ENCODE results near the gene LTB4R. TPM values are rescaled to one million over a fixed set of nuclear protein-coding genes. Genes with fewer than 3 reads are reported as not detected.

The LTB4R gene
- total RNA-seq, 1 experiment from 2014 or later = 9.4 TPM

DNA sequence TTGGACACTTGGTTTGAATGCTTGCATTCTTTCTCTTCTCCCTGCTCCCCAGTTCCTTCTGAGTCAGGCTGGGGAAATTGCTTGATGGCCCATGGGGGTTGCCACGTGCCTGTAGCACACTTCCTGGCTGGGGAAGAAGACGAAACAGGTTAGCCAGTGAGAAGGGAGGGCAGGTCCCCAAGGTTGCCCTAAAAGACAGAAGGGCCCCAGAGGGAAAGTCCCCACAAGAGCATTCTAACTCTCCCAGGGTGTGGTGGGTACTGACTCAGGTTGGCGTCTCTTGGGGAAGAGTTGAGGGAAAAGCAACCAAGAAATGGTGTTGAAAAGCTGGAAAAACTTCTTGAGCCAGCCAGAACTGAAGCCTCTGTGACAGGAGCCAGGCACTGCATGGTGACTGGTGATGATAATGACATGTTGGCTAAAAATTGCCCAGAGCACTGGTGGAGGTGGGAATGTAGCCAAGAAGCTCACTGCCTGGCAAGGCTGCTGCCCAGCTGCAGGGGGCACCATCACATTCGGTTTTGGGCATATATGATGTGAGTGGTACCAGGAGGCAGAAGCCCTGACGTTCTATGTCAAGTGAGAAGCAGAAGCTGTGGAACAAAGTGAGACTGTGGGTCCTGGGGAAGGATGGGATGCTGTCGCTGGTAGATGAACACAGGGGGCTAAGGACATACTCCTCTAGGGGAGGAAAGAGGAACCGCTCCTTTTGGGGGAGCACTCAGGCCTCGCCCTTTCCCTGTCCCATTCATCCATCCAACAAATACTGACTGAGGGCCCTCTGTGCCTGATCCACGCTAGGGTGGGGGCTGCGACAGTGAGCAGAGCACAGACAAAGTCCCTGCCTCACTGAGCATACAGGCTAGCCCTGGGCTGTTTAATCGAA, 31.8 kb upstream of the LTB4R start (continued):
- TF ChIP-seq, protein P1, sequence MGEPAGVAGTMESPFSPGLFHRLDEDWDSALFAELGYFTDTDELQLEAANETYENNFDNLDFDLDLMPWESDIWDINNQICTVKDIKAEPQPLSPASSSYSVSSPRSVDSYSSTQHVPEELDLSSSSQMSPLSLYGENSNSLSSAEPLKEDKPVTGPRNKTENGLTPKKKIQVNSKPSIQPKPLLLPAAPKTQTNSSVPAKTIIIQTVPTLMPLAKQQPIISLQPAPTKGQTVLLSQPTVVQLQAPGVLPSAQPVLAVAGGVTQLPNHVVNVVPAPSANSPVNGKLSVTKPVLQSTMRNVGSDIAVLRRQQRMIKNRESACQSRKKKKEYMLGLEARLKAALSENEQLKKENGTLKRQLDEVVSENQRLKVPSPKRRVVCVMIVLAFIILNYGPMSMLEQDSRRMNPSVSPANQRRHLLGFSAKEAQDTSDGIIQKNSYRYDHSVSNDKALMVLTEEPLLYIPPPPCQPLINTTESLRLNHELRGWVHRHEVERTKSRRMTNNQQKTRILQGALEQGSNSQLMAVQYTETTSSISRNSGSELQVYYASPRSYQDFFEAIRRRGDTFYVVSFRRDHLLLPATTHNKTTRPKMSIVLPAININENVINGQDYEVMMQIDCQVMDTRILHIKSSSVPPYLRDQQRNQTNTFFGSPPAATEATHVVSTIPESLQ (CRISPR knock-in tag; IDR thresholded peaks at IDR 0.05) = no peak
- TF ChIP-seq GRHL2 (CRISPR knock-in tag; IDR thresholded peaks at IDR 0.05; ENCODE audit: insufficient replicate concordance, severe bottlenecking) = no peak

DNA sequence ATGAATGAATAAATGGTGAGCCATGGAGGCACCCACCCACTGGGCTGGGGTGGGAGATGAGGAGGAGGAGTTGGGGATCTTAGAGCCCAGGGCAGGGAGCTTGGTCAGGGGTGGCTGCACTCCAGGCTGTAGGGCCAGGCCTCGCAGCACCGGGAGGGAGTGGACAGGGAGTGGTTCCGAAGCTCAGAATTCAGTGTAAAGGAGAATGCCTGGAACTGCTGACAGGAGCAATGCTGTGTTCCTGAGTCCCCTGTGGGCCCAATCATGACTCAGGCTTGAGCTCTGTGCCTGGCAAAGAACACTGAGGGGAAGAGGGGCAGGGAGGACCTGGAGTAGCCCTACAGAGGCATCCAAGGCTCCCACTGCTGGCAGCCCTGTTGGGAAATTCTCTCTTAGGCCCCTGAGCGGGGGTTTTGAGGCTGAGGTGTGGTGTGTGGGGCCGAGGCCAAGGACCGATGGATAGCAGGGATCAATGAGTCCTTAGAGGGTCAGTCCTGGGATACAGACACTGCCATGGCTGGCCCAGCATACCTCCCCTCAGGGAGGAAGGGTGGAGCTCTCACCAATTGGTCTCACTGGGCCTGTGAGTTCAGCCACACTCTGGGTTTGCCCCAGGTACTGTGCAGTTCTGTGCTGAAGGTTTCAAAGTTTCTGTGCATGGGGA, 30.4 kb upstream of the LTB4R start:
- H3K4me1 Mint-ChIP-seq = no peaks in the 10 kb centered on the region
- no peaks in the 10 kb centered on the region for H3K36me3 Mint-ChIP-seq
- H3K4me3 Mint-ChIP-seq = no peak overlapping the region
- ATAC-seq (no peak), DNase-seq (ENCODE audit: low spot score) (no peak)
- ChIA-PET POLR2A (no interaction called here), CTCF (interaction anchor here (0.7 to 3.2 kb wide), 5 partner anchors 9 to 38 kb away, joined by 3 to 16 read pairs (median 9); partner anchors contain the start of genes CIDEB, RABGGTA and TINF2)
- H3K27ac Mint-ChIP-seq = no peak overlapping the region
- no peaks in the 10 kb centered on the region for H3K27me3 Mint-ChIP-seq (ENCODE audit: low read depth)
- H3K9me3 Mint-ChIP-seq = no peaks in the 10 kb centered on the region
- TF ChIP-seq ATF1 (CRISPR knock-in tag; IDR thresholded peaks at IDR 0.05) = no peak

DNA sequence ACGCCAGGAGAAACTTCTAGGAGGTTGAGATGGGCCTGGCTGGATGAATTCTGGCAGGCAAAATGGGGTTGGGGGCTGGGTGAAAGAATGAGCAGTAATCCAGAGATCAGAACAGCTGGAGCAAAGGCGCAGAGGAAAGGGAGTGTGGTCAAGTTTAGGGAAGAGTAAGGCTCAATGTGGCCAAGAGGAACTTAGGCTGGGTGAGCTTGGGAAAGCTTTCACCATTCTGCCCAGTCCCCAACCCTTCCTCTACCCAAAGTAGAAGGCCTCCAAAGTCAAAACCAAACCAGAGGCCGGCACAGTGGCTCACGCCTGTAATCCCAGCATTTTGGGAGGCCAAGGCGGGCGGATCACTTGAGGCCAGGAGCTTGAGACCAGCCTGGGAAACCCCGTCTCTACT, 29.7 kb upstream of the LTB4R start:
- Mint-ChIP-seq H3K36me3 (no peaks in the 10 kb centered on the region), H3K27ac (no peak overlapping the region), H3K27me3 (ENCODE audit: low read depth) (no peaks in the 10 kb centered on the region), H3K4me1 (no peaks in the 10 kb centered on the region), H3K9me3 (no peaks in the 10 kb centered on the region), H3K4me3 (no peak overlapping the region)
- ChIA-PET CTCF (interaction anchor here (1.0 to 3.2 kb wide), 4 partner anchors 10 to 52 kb away, joined by 3 to 15 read pairs (median 12); partner anchors contain the start of genes RABGGTA and TINF2), POLR2A (no interaction called here)
- DNase-seq (ENCODE audit: low spot score) = no peak
- TF ChIP-seq ZNF396 (CRISPR knock-in tag; IDR thresholded peaks at IDR 0.05; ENCODE audit: borderline replicate concordance) = no peak
- no peak for TF ChIP-seq CBFB (CRISPR knock-in tag; IDR thresholded peaks at IDR 0.05; ENCODE audit: low read depth)
- TF ChIP-seq, protein P2, sequence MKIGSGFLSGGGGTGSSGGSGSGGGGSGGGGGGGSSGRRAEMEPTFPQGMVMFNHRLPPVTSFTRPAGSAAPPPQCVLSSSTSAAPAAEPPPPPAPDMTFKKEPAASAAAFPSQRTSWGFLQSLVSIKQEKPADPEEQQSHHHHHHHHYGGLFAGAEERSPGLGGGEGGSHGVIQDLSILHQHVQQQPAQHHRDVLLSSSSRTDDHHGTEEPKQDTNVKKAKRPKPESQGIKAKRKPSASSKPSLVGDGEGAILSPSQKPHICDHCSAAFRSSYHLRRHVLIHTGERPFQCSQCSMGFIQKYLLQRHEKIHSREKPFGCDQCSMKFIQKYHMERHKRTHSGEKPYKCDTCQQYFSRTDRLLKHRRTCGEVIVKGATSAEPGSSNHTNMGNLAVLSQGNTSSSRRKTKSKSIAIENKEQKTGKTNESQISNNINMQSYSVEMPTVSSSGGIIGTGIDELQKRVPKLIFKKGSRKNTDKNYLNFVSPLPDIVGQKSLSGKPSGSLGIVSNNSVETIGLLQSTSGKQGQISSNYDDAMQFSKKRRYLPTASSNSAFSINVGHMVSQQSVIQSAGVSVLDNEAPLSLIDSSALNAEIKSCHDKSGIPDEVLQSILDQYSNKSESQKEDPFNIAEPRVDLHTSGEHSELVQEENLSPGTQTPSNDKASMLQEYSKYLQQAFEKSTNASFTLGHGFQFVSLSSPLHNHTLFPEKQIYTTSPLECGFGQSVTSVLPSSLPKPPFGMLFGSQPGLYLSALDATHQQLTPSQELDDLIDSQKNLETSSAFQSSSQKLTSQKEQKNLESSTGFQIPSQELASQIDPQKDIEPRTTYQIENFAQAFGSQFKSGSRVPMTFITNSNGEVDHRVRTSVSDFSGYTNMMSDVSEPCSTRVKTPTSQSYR (CRISPR knock-in tag; IDR thresholded peaks at IDR 0.05) = no peak
- TF ChIP-seq, protein P3, sequence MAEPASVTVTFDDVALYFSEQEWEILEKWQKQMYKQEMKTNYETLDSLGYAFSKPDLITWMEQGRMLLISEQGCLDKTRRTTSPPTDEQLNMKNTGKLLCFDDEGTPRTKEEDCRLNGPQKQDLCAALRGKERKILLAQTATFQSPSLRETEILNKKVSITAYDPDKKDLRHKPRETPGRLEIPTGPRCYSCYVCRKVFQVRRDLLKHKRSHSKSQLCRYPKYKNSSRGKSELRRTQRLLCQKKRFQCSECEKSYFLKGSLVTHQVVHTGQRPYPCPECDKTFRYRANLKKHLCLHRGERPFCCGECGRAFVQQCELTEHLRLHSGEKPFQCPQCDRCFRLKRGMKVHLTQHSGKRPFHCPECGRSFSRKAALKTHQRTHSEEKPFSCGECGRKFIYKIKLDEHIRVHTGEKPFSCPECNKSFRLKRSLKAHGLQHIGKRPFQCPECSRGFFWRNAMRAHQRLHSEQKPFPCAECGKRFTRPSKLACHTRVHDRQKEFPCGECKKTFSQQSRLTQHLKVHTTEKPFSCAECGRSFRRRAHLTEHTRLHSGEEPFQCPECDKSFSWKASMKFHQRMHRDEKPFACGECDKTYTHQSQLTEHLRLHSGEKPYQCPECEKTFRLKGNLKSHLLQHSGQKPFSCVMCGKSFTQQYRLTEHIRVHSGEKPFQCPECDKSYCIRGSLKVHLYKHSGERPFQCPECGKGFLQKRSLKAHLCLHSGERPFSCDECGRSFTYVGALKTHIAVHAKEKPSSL (CRISPR knock-in tag; conservative IDR thresholded peaks at IDR 0.05) = no peak
- TF ChIP-seq SP1 (CRISPR knock-in tag; conservative IDR thresholded peaks at IDR 0.05) = no peak
- TF ChIP-seq RELA (CRISPR knock-in tag; IDR thresholded peaks at IDR 0.05; ENCODE audit: borderline replicate concordance) = no peak
- TF ChIP-seq ZNF263 (CRISPR knock-in tag; IDR thresholded peaks at IDR 0.05; ENCODE audit: low read depth) = no peak
- TF ChIP-seq ZNF423 (CRISPR knock-in tag; IDR thresholded peaks at IDR 0.05) = no peak
- TF ChIP-seq, protein P4, sequence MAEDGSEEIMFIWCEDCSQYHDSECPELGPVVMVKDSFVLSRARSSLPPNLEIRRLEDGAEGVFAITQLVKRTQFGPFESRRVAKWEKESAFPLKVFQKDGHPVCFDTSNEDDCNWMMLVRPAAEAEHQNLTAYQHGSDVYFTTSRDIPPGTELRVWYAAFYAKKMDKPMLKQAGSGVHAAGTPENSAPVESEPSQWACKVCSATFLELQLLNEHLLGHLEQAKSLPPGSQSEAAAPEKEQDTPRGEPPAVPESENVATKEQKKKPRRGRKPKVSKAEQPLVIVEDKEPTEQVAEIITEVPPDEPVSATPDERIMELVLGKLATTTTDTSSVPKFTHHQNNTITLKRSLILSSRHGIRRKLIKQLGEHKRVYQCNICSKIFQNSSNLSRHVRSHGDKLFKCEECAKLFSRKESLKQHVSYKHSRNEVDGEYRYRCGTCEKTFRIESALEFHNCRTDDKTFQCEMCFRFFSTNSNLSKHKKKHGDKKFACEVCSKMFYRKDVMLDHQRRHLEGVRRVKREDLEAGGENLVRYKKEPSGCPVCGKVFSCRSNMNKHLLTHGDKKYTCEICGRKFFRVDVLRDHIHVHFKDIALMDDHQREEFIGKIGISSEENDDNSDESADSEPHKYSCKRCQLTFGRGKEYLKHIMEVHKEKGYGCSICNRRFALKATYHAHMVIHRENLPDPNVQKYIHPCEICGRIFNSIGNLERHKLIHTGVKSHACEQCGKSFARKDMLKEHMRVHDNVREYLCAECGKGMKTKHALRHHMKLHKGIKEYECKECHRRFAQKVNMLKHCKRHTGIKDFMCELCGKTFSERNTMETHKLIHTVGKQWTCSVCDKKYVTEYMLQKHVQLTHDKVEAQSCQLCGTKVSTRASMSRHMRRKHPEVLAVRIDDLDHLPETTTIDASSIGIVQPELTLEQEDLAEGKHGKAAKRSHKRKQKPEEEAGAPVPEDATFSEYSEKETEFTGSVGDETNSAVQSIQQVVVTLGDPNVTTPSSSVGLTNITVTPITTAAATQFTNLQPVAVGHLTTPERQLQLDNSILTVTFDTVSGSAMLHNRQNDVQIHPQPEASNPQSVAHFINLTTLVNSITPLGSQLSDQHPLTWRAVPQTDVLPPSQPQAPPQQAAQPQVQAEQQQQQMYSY (CRISPR knock-in tag; IDR thresholded peaks at IDR 0.05) = no peak
- TF ChIP-seq NR2C2 (CRISPR knock-in tag; IDR thresholded peaks at IDR 0.05) = no peak
- ATAC-seq = no peak

All from WTC11 (cell line).